GM20000 (cell line): ENCODE measurements around the gene GREB1L.

Experiments used
- DNase-seq: peaks from one replicate; pipeline ENCODE4 v3.0.0; 2012; ENCODE audit warnings: low spot score
- TF ChIP-seq, protein P1 (sequence below): IDR thresholded peaks from 2 replicates; pipeline ENCODE4 v1.5.1; 2012; ENCODE audit warnings: mild to moderate bottlenecking, control low read depth; ENCODE audit errors: extremely low read depth, missing control alignments

Gene GREB1L

DNA sequence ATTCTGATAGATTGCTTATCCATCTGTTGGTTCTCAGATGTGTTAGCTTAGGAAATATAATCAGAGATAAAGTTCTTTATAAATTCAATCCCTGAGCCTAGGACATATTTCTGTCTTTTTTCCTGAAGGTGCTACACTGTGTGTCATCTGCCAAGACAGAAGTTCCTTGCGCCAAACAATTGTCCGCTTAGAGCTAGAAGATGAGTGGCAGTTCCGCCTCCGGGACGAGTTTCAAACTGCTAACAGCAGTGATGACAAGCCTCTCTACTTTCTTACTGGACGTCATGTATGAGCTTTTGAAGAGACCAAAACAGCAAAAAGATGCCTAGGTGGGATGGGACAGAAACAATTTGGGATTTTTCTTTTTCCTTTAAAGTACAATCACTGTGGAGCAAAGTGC, 280.5 kb downstream of the GREB1L start:
- TF ChIP-seq, protein P1, sequence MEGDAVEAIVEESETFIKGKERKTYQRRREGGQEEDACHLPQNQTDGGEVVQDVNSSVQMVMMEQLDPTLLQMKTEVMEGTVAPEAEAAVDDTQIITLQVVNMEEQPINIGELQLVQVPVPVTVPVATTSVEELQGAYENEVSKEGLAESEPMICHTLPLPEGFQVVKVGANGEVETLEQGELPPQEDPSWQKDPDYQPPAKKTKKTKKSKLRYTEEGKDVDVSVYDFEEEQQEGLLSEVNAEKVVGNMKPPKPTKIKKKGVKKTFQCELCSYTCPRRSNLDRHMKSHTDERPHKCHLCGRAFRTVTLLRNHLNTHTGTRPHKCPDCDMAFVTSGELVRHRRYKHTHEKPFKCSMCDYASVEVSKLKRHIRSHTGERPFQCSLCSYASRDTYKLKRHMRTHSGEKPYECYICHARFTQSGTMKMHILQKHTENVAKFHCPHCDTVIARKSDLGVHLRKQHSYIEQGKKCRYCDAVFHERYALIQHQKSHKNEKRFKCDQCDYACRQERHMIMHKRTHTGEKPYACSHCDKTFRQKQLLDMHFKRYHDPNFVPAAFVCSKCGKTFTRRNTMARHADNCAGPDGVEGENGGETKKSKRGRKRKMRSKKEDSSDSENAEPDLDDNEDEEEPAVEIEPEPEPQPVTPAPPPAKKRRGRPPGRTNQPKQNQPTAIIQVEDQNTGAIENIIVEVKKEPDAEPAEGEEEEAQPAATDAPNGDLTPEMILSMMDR = no peak

DNA sequence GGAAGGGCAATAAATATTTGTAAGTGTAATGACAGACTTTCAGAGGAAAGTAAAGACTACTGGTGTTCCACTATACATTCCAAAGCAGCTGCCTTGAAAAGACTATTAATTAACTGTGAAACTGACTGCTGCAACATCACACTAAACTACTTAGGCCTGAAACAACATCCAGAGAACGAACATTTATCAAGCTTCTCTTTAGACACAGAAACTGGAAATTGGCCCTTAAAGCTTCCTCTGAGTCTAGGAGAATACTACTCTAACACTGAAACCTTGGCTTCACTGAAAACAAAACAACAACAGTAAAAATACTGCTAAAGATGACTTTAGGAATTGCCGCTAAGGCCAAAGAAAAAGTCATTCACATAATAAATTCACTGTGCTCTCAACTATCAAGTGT, 283.9 kb downstream of the GREB1L start:
- TF ChIP-seq, protein P1 = no peak
- DNase-seq = no peak

More for the DNA sequence above, 280.5 kb downstream of the GREB1L start:
- no peak for DNase-seq

DNA sequence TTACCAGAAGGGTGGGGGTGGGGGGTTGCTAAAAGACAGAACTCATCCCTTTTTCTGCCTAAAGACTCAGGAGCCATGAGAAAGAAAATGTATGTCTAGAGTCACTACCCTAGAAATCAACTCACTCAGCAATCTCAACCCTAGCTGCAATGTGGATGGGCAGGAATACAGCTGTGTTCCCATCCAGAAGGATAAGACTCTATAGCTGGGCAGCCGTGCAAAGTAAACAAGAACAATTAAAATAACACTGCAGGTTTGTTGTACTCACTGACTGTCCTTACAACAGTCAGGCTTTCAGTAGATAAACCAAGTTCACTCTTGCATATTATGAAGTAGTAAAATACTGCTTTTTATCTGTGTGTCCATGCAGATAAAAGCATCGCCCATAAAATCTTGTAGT, 284.4 kb downstream of the GREB1L start:
- DNase-seq = no peak
- TF ChIP-seq, protein P1 = no peak

DNA sequence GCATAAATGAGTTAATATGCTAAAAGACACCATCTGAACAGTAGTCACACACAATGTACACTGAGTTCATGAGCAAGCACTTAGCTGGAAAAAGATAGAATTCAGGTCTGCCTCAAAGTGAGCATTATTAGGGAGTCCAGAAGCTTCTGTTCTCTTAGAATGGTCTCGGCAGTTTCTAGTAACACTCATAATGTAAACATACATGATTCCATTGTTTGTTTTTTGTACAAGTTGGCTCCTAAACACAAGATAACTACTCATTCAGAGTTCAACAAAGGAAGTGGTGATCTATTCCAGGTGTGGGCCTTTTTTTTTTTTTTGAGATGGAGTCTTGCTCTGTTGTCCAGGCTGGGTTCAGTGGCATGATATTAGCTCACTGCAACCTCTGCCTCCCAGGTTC, 292.3 kb downstream of the GREB1L start:
- TF ChIP-seq, protein P1 = no peak
- no peak for DNase-seq

DNA sequence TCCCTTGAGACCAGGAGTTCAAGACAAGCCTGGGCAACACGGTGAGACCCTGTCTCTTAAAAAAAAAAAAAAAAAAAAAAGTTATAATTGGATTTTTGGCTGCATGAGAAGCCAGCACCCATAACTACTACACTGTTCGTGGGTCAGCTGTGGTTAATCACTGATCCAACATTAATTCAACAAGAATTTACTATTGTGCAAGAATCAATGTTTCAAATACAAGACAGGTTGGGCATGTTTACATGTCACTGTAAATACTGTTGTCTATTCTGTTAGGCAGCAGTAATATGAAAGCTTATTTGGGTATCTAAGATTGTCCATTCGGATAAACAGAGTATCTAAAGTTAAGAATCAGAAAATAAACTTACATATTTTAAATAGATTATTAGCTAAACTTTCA, 296.2 kb downstream of the GREB1L start:
- no peak for DNase-seq
- TF ChIP-seq, protein P1 = no peak

DNA sequence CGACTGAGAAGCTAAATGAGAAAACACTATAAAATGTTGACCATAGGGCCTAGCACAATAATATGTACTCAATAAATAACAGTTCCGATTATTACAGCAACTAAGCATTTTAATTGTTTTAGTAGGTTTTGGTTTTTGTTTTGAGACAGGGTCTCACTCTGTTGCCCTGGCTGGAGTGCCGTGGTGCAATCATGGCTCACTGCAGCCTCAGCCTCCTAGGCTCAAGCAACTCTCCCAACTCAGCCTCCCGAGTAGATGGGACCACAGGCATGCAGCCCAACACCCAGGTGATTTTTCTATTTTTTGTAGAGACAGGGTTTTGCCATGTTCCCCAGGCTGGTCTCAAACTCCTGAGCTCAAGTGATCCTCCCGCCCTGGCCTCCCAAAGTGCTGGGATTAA, 304.4 kb downstream of the GREB1L start:
- TF ChIP-seq, protein P1 = no peak
- DNase-seq = no peak

DNA sequence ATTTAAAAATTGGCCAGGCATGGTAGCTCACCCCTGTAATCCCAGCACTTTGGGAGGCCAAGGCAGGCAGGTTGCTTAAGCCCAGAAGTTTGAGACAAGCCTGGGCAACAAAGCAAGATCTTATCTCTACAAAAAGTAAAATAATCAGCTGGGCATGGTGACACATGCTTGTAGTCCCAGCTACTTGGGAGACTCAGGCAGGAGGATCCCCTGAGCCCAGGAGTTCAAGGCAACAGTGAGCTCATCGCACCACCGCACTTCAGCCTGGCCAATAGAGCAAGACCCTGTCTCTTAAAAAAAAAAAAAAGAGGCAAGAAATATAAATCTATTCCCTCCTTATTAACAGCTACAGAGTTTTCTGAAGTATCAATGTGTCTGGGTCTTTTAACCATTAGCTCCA, 306.6 kb downstream of the GREB1L start:
- no peak for DNase-seq
- TF ChIP-seq, protein P1 = no peak
